K562 (cell line): Measurements from ENCODE around the gene TM4SF20. TPM values are rescaled to one million over a fixed set of nuclear protein-coding genes. Genes with fewer than 3 reads are reported as not detected.

ENCODE experiments used
- ARID1B ChIP-seq: fragments of 450-650 bp; IDR thresholded peaks from 2 replicates; pipeline ENCODE4 v1.6.1; 2016; ENCODE audit warnings: antibody characterized with exemption, mild to moderate bottlenecking, inconsistent platforms
- CSDE1 ChIP-seq, 2 experiments: fragments of 450-650 bp; IDR thresholded peaks; 2 replicates each; pipeline ENCODE4 v1.6.1; 2016; ENCODE audit warnings: mild to moderate bottlenecking in 1 of 2
- ELF4 ChIP-seq: fragments of 450-650 bp; formaldehyde crosslinking; IDR thresholded peaks from 2 replicates; pipeline ENCODE4 v1.4.0; 2022; ENCODE audit warnings: missing genetic modification characterization
- EP300 ChIP-seq: IDR thresholded peaks from 2 replicates; pipeline ENCODE4 v1.6.1; 2012; ENCODE audit warnings: low read length, improper control_type of control experiment
- GATA2 ChIP-seq: sonication (generic); formaldehyde crosslinking; IDR thresholded peaks from 2 replicates; pipeline ENCODE4 v1.4.0; 2020; ENCODE audit warnings: mild to moderate bottlenecking, missing genetic modification reagents
- HIVEP1 ChIP-seq: fragments of 250-450 bp; sonication (Bioruptor Pico); IDR thresholded peaks from 2 replicates; pipeline ENCODE4 v1.4.0; 2020; ENCODE audit warnings: mild to moderate bottlenecking
- POLR2G ChIP-seq: fragments of 200-400 bp; formaldehyde crosslinking; IDR thresholded peaks from 2 replicates; pipeline ENCODE4 v1.6.1; 2017; ENCODE audit warnings: low read depth, mild to moderate bottlenecking, antibody characterized with exemption, low read length, moderate library complexity
- RCOR1 ChIP-seq, 2 experiments: IDR thresholded peaks; 2 replicates each; pipeline ENCODE4 v1.6.1; 2012; ENCODE audit warnings: low read depth in 2 of 2, low read length in 2 of 2, borderline replicate concordance in 1 of 2, improper control_type of control experiment in 1 of 2
- RHOXF2B ChIP-seq: fragments of 250-450 bp; sonication (Bioruptor Pico); conservative IDR thresholded peaks from 2 replicates; pipeline ENCODE4 v1.5.1; 2021
- SAFB2 ChIP-seq: fragments of 200-400 bp; formaldehyde crosslinking; IDR thresholded peaks from 2 replicates; pipeline ENCODE4 v1.6.1; 2018; ENCODE audit warnings: borderline replicate concordance, low read length, low read depth, moderate library complexity; ENCODE audit not compliant: severe bottlenecking
- SP2 ChIP-seq: IDR thresholded peaks from 2 replicates; pipeline ENCODE4 v1.6.1; 2011; ENCODE audit warnings: mild to moderate bottlenecking, low read depth, low read length, moderate library complexity; ENCODE audit not compliant: poor library complexity, severe bottlenecking; ENCODE audit errors: extremely low read depth
- SREBF1 ChIP-seq: fragments of 150-350 bp; IDR thresholded peaks from 2 replicates; pipeline ENCODE4 v1.6.1; 2014; ENCODE audit warnings: antibody characterized with exemption, low read depth, low read length, borderline replicate concordance
- STAT5B ChIP-seq: fragments of 250-450 bp; sonication (Bioruptor Pico); IDR thresholded peaks from 2 replicates; pipeline ENCODE4 v1.8.0; 2021; ENCODE audit warnings: mild to moderate bottlenecking, inconsistent platforms
- ZC3H8 ChIP-seq: fragments of 450-650 bp; IDR thresholded peaks from 2 replicates; pipeline ENCODE4 v1.6.1; 2017
- ZKSCAN8 ChIP-seq: fragments of 200-800 bp; sonication (Bioruptor generic); IDR thresholded peaks from 2 replicates; pipeline ENCODE4 v1.6.1; 2016; ENCODE audit warnings: missing genetic modification characterization, missing compliant biosample characterization
- polyA plus RNA-seq, 8 experiments: library from polyadenylated mRNA; depleted of rRNA in 4 of 8; stranded (reverse) in 5 of 8; unstranded in 3 of 8; fragments of >200 nt; fragmentation: Nextera tagmentation in 2 of 8; fragmentation: Illumina TruSeq in 1 of 8; extraction: Ambion mirVana in 2 of 8; extraction: Trizol in 1 of 8; gene quantifications; 2 replicates each; pipeline versions ENCODE4 v1.2.1 to v1.2.3, GENCODE V29; 2011 to 2014; ENCODE audit warnings: inconsistent platforms in 1 of 8, missing spikeins in 1 of 8
- total RNA-seq, 7 experiments: library from RNA; depleted of rRNA in 6 of 7; stranded (reverse); fragments of >200 nt in 6 of 7; fragmentation: Illumina TruSeq in 2 of 7; extraction: Trizol in 2 of 7; gene quantifications; 2 replicates each; pipeline versions ENCODE4 v1.2.1 to v1.2.3, GENCODE V29; 2011 to 2021; ENCODE audit warnings: low replicate concordance in 1 of 7
- TF ChIP-seq, protein P1 (sequence below): IDR thresholded peaks from 2 replicates; pipeline ENCODE4 v1.6.1; 2011; ENCODE audit warnings: borderline replicate concordance, low read depth, mild to moderate bottlenecking, moderate library complexity, low read length; ENCODE audit not compliant: insufficient read depth, poor library complexity, severe bottlenecking
- TF ChIP-seq, protein P2 (sequence below): fragments of 450-650 bp; formaldehyde crosslinking; IDR thresholded peaks from 2 replicates; pipeline ENCODE4 v1.4.0; 2020; ENCODE audit warnings: mild to moderate bottlenecking, moderate library complexity
- TF ChIP-seq, protein P3 (sequence below): fragments of 450-650 bp; formaldehyde crosslinking; IDR thresholded peaks from 2 replicates; pipeline ENCODE4 v1.4.0; 2022; ENCODE audit warnings: missing genetic modification characterization
- TF ChIP-seq, protein P4 (sequence below): fragments of 450-650 bp; IDR thresholded peaks from one replicate; pipeline ENCODE4 v1.6.1; 2018; ENCODE audit warnings: mild to moderate bottlenecking, moderate library complexity; ENCODE audit not compliant: partially characterized antibody
- TF ChIP-seq, protein P5 (sequence below): fragments of 450-650 bp; formaldehyde crosslinking; IDR thresholded peaks from 2 replicates; pipeline ENCODE4 v1.4.0; 2020; ENCODE audit warnings: mild to moderate bottlenecking, moderate library complexity

The TM4SF20 gene
- total and polyA plus RNA-seq, 9 of the 15 experiments (the other 6 are each of a cell fraction or from before 2014, with no cell fraction given) = not detected

DNA sequence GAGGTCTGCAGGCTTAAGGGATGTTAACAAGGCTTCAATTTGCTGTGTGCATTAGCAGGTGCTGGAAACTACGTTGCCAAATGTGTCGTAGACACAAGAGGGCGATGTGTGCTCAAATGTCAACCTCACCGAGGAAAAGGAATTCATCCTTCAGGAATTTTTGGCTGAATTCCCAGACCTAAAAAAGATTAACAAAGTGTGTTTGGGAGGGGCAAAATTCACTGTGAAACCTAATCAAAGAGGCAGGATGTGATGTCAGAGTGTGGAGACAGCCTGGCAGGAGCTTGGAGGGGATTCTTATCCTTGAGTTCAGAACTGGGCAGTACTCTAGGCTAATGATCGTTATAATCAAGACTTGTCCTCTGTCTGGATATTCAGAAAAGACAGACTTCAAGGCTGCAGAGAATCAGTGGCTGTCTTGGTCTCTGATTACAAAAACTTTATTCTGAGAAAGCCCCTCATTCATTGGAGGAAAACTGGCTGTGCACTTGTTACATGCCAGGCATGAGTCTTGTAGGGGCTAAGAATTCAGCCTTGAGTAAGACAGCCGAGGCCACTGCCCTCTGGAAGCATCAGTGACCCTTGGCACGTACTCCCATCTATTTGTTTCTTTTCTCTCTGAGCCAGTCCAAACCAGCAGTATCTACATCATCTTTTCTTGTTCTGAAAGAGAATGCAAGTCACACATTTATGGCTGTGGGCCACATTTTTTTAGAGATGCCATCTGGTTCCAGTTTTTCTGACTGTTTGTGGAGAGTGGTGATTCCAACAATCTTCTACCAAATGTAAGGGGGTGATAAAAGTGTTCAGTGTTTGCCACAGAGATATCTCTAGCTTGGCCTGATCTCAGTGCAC lies 27.3 kb upstream of the TM4SF20 start (continued):
- TF ChIP-seq, protein P1, sequence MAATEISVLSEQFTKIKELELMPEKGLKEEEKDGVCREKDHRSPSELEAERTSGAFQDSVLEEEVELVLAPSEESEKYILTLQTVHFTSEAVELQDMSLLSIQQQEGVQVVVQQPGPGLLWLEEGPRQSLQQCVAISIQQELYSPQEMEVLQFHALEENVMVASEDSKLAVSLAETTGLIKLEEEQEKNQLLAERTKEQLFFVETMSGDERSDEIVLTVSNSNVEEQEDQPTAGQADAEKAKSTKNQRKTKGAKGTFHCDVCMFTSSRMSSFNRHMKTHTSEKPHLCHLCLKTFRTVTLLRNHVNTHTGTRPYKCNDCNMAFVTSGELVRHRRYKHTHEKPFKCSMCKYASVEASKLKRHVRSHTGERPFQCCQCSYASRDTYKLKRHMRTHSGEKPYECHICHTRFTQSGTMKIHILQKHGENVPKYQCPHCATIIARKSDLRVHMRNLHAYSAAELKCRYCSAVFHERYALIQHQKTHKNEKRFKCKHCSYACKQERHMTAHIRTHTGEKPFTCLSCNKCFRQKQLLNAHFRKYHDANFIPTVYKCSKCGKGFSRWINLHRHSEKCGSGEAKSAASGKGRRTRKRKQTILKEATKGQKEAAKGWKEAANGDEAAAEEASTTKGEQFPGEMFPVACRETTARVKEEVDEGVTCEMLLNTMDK = no peak
- TF ChIP-seq GATA2 (peak; percentile 48; the same call in 1 of the 2 replicates), STAT5B (CRISPR knock-in tag) (no peak), HIVEP1 (CRISPR knock-in tag) (no peak), POLR2G (no peak), ZKSCAN8 (CRISPR knock-in tag) (no peak), ELF4 (CRISPR knock-in tag) (no peak), SP2 (no peak), CSDE1 (IDR thresholded peaks at IDR 0.05) (no peak), SAFB2 (no peak), SREBF1 (no peak), ZC3H8 (no peak), EP300 (no peak), ARID1B (peak; percentile 35), RHOXF2B (CRISPR knock-in tag) (no peak), RCOR1 (IDR thresholded peaks at IDR 0.05; ENCODE audit: borderline replicate concordance in 1 of 2, low read depth in 2 of 2, low read length in 2 of 2) (peak in 1 of 2 experiments; percentile 72; a peak in 2 of 4 replicates)
- TF ChIP-seq, protein P2, sequence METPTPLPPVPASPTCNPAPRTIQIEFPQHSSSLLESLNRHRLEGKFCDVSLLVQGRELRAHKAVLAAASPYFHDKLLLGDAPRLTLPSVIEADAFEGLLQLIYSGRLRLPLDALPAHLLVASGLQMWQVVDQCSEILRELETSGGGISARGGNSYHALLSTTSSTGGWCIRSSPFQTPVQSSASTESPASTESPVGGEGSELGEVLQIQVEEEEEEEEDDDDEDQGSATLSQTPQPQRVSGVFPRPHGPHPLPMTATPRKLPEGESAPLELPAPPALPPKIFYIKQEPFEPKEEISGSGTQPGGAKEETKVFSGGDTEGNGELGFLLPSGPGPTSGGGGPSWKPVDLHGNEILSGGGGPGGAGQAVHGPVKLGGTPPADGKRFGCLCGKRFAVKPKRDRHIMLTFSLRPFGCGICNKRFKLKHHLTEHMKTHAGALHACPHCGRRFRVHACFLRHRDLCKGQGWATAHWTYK = no peak
- TF ChIP-seq, protein P3, sequence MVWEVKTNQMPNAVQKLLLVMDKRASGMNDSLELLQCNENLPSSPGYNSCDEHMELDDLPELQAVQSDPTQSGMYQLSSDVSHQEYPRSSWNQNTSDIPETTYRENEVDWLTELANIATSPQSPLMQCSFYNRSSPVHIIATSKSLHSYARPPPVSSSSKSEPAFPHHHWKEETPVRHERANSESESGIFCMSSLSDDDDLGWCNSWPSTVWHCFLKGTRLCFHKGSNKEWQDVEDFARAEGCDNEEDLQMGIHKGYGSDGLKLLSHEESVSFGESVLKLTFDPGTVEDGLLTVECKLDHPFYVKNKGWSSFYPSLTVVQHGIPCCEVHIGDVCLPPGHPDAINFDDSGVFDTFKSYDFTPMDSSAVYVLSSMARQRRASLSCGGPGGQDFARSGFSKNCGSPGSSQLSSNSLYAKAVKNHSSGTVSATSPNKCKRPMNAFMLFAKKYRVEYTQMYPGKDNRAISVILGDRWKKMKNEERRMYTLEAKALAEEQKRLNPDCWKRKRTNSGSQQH (CRISPR knock-in tag) = no peak
- TF ChIP-seq, protein P4, sequence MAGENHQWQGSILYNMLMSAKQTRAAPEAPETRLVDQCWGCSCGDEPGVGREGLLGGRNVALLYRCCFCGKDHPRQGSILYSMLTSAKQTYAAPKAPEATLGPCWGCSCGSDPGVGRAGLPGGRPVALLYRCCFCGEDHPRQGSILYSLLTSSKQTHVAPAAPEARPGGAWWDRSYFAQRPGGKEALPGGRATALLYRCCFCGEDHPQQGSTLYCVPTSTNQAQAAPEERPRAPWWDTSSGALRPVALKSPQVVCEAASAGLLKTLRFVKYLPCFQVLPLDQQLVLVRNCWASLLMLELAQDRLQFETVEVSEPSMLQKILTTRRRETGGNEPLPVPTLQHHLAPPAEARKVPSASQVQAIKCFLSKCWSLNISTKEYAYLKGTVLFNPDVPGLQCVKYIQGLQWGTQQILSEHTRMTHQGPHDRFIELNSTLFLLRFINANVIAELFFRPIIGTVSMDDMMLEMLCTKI = no peak
- TF ChIP-seq, protein P5, sequence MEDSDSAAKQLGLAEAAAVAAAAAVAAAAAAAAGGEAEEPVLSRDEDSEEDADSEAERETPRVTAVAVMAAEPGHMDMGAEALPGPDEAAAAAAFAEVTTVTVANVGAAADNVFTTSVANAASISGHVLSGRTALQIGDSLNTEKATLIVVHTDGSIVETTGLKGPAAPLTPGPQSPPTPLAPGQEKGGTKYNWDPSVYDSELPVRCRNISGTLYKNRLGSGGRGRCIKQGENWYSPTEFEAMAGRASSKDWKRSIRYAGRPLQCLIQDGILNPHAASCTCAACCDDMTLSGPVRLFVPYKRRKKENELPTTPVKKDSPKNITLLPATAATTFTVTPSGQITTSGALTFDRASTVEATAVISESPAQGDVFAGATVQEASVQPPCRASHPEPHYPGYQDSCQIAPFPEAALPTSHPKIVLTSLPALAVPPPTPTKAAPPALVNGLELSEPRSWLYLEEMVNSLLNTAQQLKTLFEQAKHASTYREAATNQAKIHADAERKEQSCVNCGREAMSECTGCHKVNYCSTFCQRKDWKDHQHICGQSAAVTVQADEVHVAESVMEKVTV (CRISPR knock-in tag) = peak; percentile 83
